GM23338 (cell line): ENCODE data around the gene ZNF444.

Source experiments
- POLR2AphosphoS5 ChIP-seq: IDR thresholded peaks from 2 replicates; pipeline ENCODE4 v1.6.1; 2016; ENCODE audit warnings: antibody characterized with exemption, low read depth
- TF ChIP-seq, protein P1 (sequence below), 2 experiments: fragments of 200-600 bp in 1 of 2; sonication (generic) in 1 of 2; conservative IDR thresholded peaks; 2 replicates each; pipeline versions ENCODE4 v1.5.1 to v1.6.1; 2016 to 2017; ENCODE audit warnings: antibody characterized with exemption in 2 of 2, low read depth in 2 of 2, mild to moderate bottlenecking in 2 of 2, moderate library complexity in 1 of 2
- TF ChIP-seq, protein P2 (sequence below): IDR thresholded peaks from 2 replicates; pipeline ENCODE4 v1.6.1; 2016; ENCODE audit warnings: antibody characterized with exemption

DNA sequence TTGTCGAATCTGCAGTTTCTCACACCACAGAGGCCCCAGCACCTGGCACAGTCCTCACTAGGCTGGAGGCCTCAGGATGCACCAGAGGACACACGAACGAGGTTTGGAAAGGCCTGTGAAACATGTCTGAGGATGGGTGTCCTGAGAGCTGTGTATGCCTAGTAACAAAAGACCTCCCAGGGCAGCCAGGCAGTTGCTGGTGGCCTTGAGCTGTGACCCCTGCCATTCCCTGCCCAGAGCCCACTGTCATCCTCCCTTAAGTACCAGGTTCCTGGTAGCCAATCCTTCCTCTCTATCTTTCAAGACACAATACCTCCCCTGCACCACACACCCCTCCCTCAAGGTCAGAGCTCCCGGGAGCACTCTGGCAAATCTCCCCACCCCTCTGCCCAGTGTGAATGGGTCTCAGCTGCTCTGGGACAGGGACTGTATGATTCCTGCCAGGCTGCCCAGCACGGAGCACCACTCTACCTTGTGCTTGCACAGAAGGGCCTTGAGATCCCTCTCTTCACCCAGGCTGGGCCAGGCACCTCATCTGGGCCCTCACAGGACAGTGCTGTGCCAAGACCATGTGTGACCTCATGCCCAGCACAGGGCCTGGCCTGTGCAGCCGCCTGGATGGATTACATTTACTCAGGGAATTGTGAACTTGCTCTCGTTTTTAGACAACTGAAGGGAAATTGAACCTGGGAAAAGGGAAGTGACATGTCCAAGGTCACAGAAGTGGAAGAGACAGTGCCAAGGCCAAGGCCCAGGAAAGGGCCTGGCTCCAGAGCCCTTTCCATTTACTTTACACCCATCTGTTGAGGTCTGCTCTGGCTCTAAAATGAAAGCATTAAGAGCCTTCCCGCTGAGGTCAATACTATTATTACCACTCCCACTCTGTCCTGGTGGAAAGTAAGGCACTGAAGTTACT lies 22.2 kb upstream of the ZNF444 start:
- TF ChIP-seq, protein P1, sequence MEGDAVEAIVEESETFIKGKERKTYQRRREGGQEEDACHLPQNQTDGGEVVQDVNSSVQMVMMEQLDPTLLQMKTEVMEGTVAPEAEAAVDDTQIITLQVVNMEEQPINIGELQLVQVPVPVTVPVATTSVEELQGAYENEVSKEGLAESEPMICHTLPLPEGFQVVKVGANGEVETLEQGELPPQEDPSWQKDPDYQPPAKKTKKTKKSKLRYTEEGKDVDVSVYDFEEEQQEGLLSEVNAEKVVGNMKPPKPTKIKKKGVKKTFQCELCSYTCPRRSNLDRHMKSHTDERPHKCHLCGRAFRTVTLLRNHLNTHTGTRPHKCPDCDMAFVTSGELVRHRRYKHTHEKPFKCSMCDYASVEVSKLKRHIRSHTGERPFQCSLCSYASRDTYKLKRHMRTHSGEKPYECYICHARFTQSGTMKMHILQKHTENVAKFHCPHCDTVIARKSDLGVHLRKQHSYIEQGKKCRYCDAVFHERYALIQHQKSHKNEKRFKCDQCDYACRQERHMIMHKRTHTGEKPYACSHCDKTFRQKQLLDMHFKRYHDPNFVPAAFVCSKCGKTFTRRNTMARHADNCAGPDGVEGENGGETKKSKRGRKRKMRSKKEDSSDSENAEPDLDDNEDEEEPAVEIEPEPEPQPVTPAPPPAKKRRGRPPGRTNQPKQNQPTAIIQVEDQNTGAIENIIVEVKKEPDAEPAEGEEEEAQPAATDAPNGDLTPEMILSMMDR (conservative IDR thresholded peaks at IDR 0.05; ENCODE audit: low read depth in 2 of 2), result no peak
- TF ChIP-seq POLR2AphosphoS5, result no peak
- TF ChIP-seq, protein P2, sequence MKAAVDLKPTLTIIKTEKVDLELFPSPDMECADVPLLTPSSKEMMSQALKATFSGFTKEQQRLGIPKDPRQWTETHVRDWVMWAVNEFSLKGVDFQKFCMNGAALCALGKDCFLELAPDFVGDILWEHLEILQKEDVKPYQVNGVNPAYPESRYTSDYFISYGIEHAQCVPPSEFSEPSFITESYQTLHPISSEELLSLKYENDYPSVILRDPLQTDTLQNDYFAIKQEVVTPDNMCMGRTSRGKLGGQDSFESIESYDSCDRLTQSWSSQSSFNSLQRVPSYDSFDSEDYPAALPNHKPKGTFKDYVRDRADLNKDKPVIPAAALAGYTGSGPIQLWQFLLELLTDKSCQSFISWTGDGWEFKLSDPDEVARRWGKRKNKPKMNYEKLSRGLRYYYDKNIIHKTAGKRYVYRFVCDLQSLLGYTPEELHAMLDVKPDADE, result no peak
